Stimulated activated CD8-positive, alpha-beta memory T cell treated with anti-CD3 and anti-CD28 coated beads, Interleukin-12 subunit alpha, Interleukin-12 subunit beta, amount 100 ng/mL, for 24 hours (primary cell): Measurements from ENCODE around the gene WNT10A.
"Not testable (repeated sequence)": the region's sequence is repeated elsewhere in the genome, so short reads cannot be mapped to it uniquely, and the experiment has no call there.

Experiments
- DNase-seq: peaks from one replicate; pipeline ENCODE4 v3.0.0-alpha.2; 2020; ENCODE audit errors: extremely low read depth

Gene WNT10A

GRCh38 chr2:218931751-218932150 is 51.1 kb downstream of the WNT10A start:
- DNase-seq = not testable (repeated sequence)
